Measurements from ENCODE around the gene SNCAIP. TPM values are rescaled to one million over a fixed set of nuclear protein-coding genes. Genes with fewer than 3 reads are reported as not detected.

SNCAIP gene
- total RNA-seq, 2 experiments from 2014 or later: not detected

GRCh38 chr5:122444411-122444810, 132.4 kb downstream of the SNCAIP start:
- no peak for DNase-seq
- Mint-ChIP-seq H3K36me3 (ENCODE audit: low read depth) (no peaks in the 10 kb centered on the region), H3K4me3 (no peak overlapping the region), H3K27me3 (no peaks in the 10 kb centered on the region), H3K4me1 (no peaks in the 10 kb centered on the region), H3K9me3 (no peaks in the 10 kb centered on the region), H3K27ac (no peak overlapping the region)
- CTCF ChIA-PET: no interaction called here
- POLR2A ChIA-PET: no interaction called here

GRCh38 chr5:122445070-122445469, 133.0 kb downstream of the SNCAIP start:
- POLR2A ChIA-PET: no interaction called here
- Mint-ChIP-seq H3K36me3 (ENCODE audit: low read depth) (no peaks in the 10 kb centered on the region), H3K27ac (no peak overlapping the region), H3K4me1 (no peaks in the 10 kb centered on the region), H3K9me3 (no peaks in the 10 kb centered on the region), H3K27me3 (no peaks in the 10 kb centered on the region), H3K4me3 (no peak overlapping the region)
- no peak for DNase-seq
- CTCF ChIA-PET: no interaction called here

GRCh38 chr5:122447072-122447471, 135.0 kb downstream of the SNCAIP start:
- CTCF ChIA-PET: no interaction called here
- no peaks in the 10 kb centered on the region for H3K4me1 Mint-ChIP-seq

GRCh38 chr5:122447879-122448278, 135.8 kb downstream of the SNCAIP start:
- H3K4me1 Mint-ChIP-seq: no peaks in the 10 kb centered on the region
- H3K27ac Mint-ChIP-seq: no peak overlapping the region
- no peak overlapping the region for H3K4me3 Mint-ChIP-seq
- ChIA-PET POLR2A (no interaction called here), CTCF (no interaction called here)
- H3K27me3 Mint-ChIP-seq: no peaks in the 10 kb centered on the region
- H3K36me3 Mint-ChIP-seq (ENCODE audit: low read depth): no peaks in the 10 kb centered on the region
- H3K9me3 Mint-ChIP-seq: no peaks in the 10 kb centered on the region
- no peak for DNase-seq

More at GRCh38 chr5:122447072-122447471, 135.0 kb downstream of the SNCAIP start:
- no peak for DNase-seq
- no peak overlapping the region for H3K27ac Mint-ChIP-seq
- no peaks in the 10 kb centered on the region for H3K36me3 Mint-ChIP-seq (ENCODE audit: low read depth)
- POLR2A ChIA-PET: no interaction called here
- H3K9me3 Mint-ChIP-seq: no peaks in the 10 kb centered on the region
- H3K27me3 Mint-ChIP-seq: no peaks in the 10 kb centered on the region
- H3K4me3 Mint-ChIP-seq: no peak overlapping the region

GRCh38 chr5:122454541-122454940, 142.5 kb downstream of the SNCAIP start:
- CTCF ChIA-PET: no interaction called here
- H3K9me3 Mint-ChIP-seq: no peaks in the 10 kb centered on the region

GRCh38 chr5:122455939-122456338, 143.9 kb downstream of the SNCAIP start:
- no peaks in the 10 kb centered on the region for H3K36me3 Mint-ChIP-seq (ENCODE audit: low read depth)
- CTCF ChIA-PET: no interaction called here
- H3K4me1 Mint-ChIP-seq: no peaks in the 10 kb centered on the region
- DNase-seq: no peak
- no peak overlapping the region for H3K4me3 Mint-ChIP-seq
- POLR2A ChIA-PET: no interaction called here
- no peaks in the 10 kb centered on the region for H3K9me3 Mint-ChIP-seq
- no peak overlapping the region for H3K27ac Mint-ChIP-seq
- H3K27me3 Mint-ChIP-seq: no peaks in the 10 kb centered on the region

More at GRCh38 chr5:122454541-122454940, 142.5 kb downstream of the SNCAIP start:
- Mint-ChIP-seq H3K27ac (no peak overlapping the region), H3K4me3 (no peak overlapping the region), H3K36me3 (ENCODE audit: low read depth) (no peaks in the 10 kb centered on the region), H3K4me1 (no peaks in the 10 kb centered on the region), H3K27me3 (no peaks in the 10 kb centered on the region)
- POLR2A ChIA-PET: no interaction called here
- DNase-seq: no peak

GRCh38 chr5:122457178-122457826, 145.3 kb downstream of the SNCAIP start:
- CTCF ChIA-PET: no interaction called here
- POLR2A ChIA-PET: no interaction called here
- H3K4me3 Mint-ChIP-seq: no peak overlapping the region
- H3K4me1 Mint-ChIP-seq: no peaks in the 10 kb centered on the region
- H3K36me3 Mint-ChIP-seq (ENCODE audit: low read depth): no peaks in the 10 kb centered on the region
- no peak for DNase-seq
- H3K27me3 Mint-ChIP-seq: no peaks in the 10 kb centered on the region
- no peak overlapping the region for H3K27ac Mint-ChIP-seq
- no peaks in the 10 kb centered on the region for H3K9me3 Mint-ChIP-seq

- Mint-ChIP-seq H3K9me3 (no peaks in the 10 kb centered on the region), H3K4me3 (no peak overlapping the region), H3K36me3 (ENCODE audit: low read depth) (no peaks in the 10 kb centered on the region), H3K27ac (no peak overlapping the region), H3K27me3 (no peaks in the 10 kb centered on the region), H3K4me1 (no peaks in the 10 kb centered on the region)
- CTCF ChIA-PET: no interaction called here
- DNase-seq: no peak
- POLR2A ChIA-PET: no interaction called here
These were observed 146.3 kb downstream of the SNCAIP start for GRCh38 chr5:122458278-122458872.

- Mint-ChIP-seq H3K27me3 (no peaks in the 10 kb centered on the region), H3K9me3 (no peaks in the 10 kb centered on the region), H3K36me3 (ENCODE audit: low read depth) (no peaks in the 10 kb centered on the region), H3K4me1 (no peaks in the 10 kb centered on the region), H3K27ac (no peak overlapping the region), H3K4me3 (no peak overlapping the region)
- no peak for DNase-seq
- CTCF ChIA-PET: no interaction called here
- POLR2A ChIA-PET: no interaction called here
These were observed 150.4 kb downstream of the SNCAIP start for GRCh38 chr5:122462486-122462885.

GRCh38 chr5:122463221-122463620, 151.2 kb downstream of the SNCAIP start:
- Mint-ChIP-seq H3K27ac (no peak overlapping the region), H3K4me3 (no peak overlapping the region), H3K9me3 (no peaks in the 10 kb centered on the region), H3K36me3 (ENCODE audit: low read depth) (no peaks in the 10 kb centered on the region), H3K27me3 (no peaks in the 10 kb centered on the region), H3K4me1 (no peaks in the 10 kb centered on the region)
- no peak for DNase-seq
- ChIA-PET POLR2A (no interaction called here), CTCF (no interaction called here)

GRCh38 chr5:122464191-122464590, 152.2 kb downstream of the SNCAIP start:
- CTCF ChIA-PET: no interaction called here
- no peaks in the 10 kb centered on the region for H3K4me1 Mint-ChIP-seq
- no peaks in the 10 kb centered on the region for H3K27me3 Mint-ChIP-seq
- no peak overlapping the region for H3K27ac Mint-ChIP-seq
- H3K36me3 Mint-ChIP-seq (ENCODE audit: low read depth): no peaks in the 10 kb centered on the region
- H3K9me3 Mint-ChIP-seq: no peaks in the 10 kb centered on the region
- no peak for DNase-seq
- no peak overlapping the region for H3K4me3 Mint-ChIP-seq
- POLR2A ChIA-PET: no interaction called here

GRCh38 chr5:122465031-122465577, 153.1 kb downstream of the SNCAIP start:
- ChIA-PET POLR2A (no interaction called here), CTCF (no interaction called here)
- Mint-ChIP-seq H3K4me3 (no peak overlapping the region), H3K36me3 (ENCODE audit: low read depth) (no peaks in the 10 kb centered on the region), H3K27me3 (no peaks in the 10 kb centered on the region), H3K9me3 (no peaks in the 10 kb centered on the region), H3K27ac (no peak overlapping the region), H3K4me1 (no peaks in the 10 kb centered on the region)
- DNase-seq: no peak

GRCh38 chr5:122465994-122466393, 154.0 kb downstream of the SNCAIP start:
- DNase-seq: no peak
- ChIA-PET CTCF (no interaction called here), POLR2A (no interaction called here)
- Mint-ChIP-seq H3K27me3 (no peaks in the 10 kb centered on the region), H3K4me1 (no peaks in the 10 kb centered on the region), H3K36me3 (ENCODE audit: low read depth) (no peaks in the 10 kb centered on the region), H3K4me3 (no peak overlapping the region), H3K27ac (no peak overlapping the region), H3K9me3 (no peaks in the 10 kb centered on the region)

- Mint-ChIP-seq H3K27me3 (no peaks in the 10 kb centered on the region), H3K4me1 (no peaks in the 10 kb centered on the region), H3K4me3 (no peak overlapping the region), H3K36me3 (ENCODE audit: low read depth) (no peaks in the 10 kb centered on the region), H3K27ac (no peak overlapping the region), H3K9me3 (no peaks in the 10 kb centered on the region)
- ChIA-PET CTCF (no interaction called here), POLR2A (no interaction called here)
- DNase-seq: no peak
These were observed 156.5 kb downstream of the SNCAIP start for GRCh38 chr5:122468351-122469116.

Data from activated CD4-positive, alpha-beta memory T cell treated with anti-CD3 and anti-CD28 coated beads, Interleukin-2, amount 10 ng/mL, durations not matched to agents 7 days and 5 days (primary cell).